ENCODE data around the gene CASP7.

- no peak for TF ChIP-seq POLR2A (IDR thresholded peaks at IDR 0.05)
- TF ChIP-seq CTCF (IDR thresholded peaks at IDR 0.05): no peak
- no peak for TF ChIP-seq POLR2AphosphoS5 (IDR thresholded peaks at IDR 0.05)
Measured at GRCh38 chr10:113647812-113648211, 31.9 kb upstream of the CASP7 start.

Data from prostate gland (tissue), 2 donors.